ENCODE data around the gene ZXDC. TPM values are rescaled to one million over a fixed set of nuclear protein-coding genes. Genes with fewer than 3 reads are reported as not detected.

Gene ZXDC
- total RNA-seq, 6 experiments from 2014 or later: 11.7 to 14.2 (median 13.5) TPM

GRCh38 chr3:126394977-126395321, 80.7 kb downstream of the ZXDC start:
- no peak for TF ChIP-seq CTCF (IDR thresholded peaks at IDR 0.05)
- Mint-ChIP-seq H3K4me1 (ENCODE audit: low read depth) (no peaks in the 10 kb centered on the region), H3K27me3 (ENCODE audit: insufficient read depth) (peaks cover 37% of the 10 kb centered on the region), H3K4me3 (no peak overlapping the region), H3K9me3 (no peaks in the 10 kb centered on the region), H3K27ac (no peak overlapping the region), H3K36me3 (ENCODE audit: low read depth) (no peaks in the 10 kb centered on the region)
- DNase-seq: no peak

- no peaks in the 10 kb centered on the region for H3K36me3 Mint-ChIP-seq (ENCODE audit: low read depth)
- H3K9me3 Mint-ChIP-seq: no peaks in the 10 kb centered on the region
- no peak for TF ChIP-seq CTCF (IDR thresholded peaks at IDR 0.05)
- no peak within 1 kb of the TSS for H3K27ac Mint-ChIP-seq
- peaks cover 35% of the 10 kb centered on the region for H3K27me3 Mint-ChIP-seq (ENCODE audit: insufficient read depth)
- H3K4me1 Mint-ChIP-seq (ENCODE audit: low read depth): peaks cover 5% of the 10 kb centered on the region
- DNase-seq: no peak
- H3K4me3 Mint-ChIP-seq: no peak within 1 kb of the TSS
Observed at GRCh38 chr3:126394179-126394976, 81.3 kb downstream of the ZXDC start, which contains the start of gene CFAP100. Gene CFAP100, plus strand, starts transcription at chr3:126394909. Its CDS starts 1,092 bp downstream, at chr3:126396001.

- H3K4me3 Mint-ChIP-seq: no peak overlapping the region
- peaks cover 6% of the 10 kb centered on the region for H3K4me1 Mint-ChIP-seq (ENCODE audit: low read depth)
- no peaks in the 10 kb centered on the region for H3K9me3 Mint-ChIP-seq
- peaks cover 30% of the 10 kb centered on the region for H3K27me3 Mint-ChIP-seq (ENCODE audit: insufficient read depth)
- no peak overlapping the region for H3K27ac Mint-ChIP-seq
- H3K36me3 Mint-ChIP-seq (ENCODE audit: low read depth): no peaks in the 10 kb centered on the region
- no peak for TF ChIP-seq CTCF (IDR thresholded peaks at IDR 0.05)
- DNase-seq: no peak
Observed at GRCh38 chr3:126393563-126393962, 82.1 kb downstream of the ZXDC start.

GRCh38 chr3:126392246-126392645, 83.4 kb downstream of the ZXDC start:
- no peak overlapping the region for H3K27ac Mint-ChIP-seq
- H3K4me1 Mint-ChIP-seq (ENCODE audit: low read depth): peaks cover 6% of the 10 kb centered on the region
- no peak for DNase-seq
- H3K27me3 Mint-ChIP-seq (ENCODE audit: insufficient read depth): peaks cover 29% of the 10 kb centered on the region
- no peak for TF ChIP-seq CTCF (IDR thresholded peaks at IDR 0.05)
- H3K36me3 Mint-ChIP-seq (ENCODE audit: low read depth): no peaks in the 10 kb centered on the region
- no peak overlapping the region for H3K4me3 Mint-ChIP-seq
- H3K9me3 Mint-ChIP-seq: no peaks in the 10 kb centered on the region

- Mint-ChIP-seq H3K4me1 (ENCODE audit: low read depth) (peaks cover 6% of the 10 kb centered on the region), H3K27me3 (ENCODE audit: insufficient read depth) (peaks cover 28% of the 10 kb centered on the region), H3K36me3 (ENCODE audit: low read depth) (no peaks in the 10 kb centered on the region)
Observed at GRCh38 chr3:126391631-126392030, 84.1 kb downstream of the ZXDC start.

More at GRCh38 chr3:126391631-126392030, 84.1 kb downstream of the ZXDC start:
- Mint-ChIP-seq H3K4me3 (no peak overlapping the region), H3K27ac (no peak overlapping the region), H3K9me3 (no peaks in the 10 kb centered on the region)
- no peak for DNase-seq
- TF ChIP-seq CTCF (IDR thresholded peaks at IDR 0.05): no peak
